Measurements from ENCODE around the gene EN1. TPM values are rescaled to one million over a fixed set of nuclear protein-coding genes. Genes with fewer than 3 reads are reported as not detected.

The EN1 gene
- total and polyA plus RNA-seq, 3 experiments from 2014 or later = not detected

- H3K4me1 ChIP-seq (ENCODE audit: insufficient read depth, low read length) = no peaks in the 10 kb centered on the region
- Mint-ChIP-seq H3K27ac (no peak overlapping the region), H3K4me3 (no peak overlapping the region), H3K9me3 (peaks cover 0 to 3% (median 0%) of the 10 kb centered on the region in 5 donors), H3K27me3 (peaks cover 29 to 73% of the 10 kb centered on the region in 2 donors), H3K4me1 (no peaks in the 10 kb centered on the region), H3K36me3 (no peaks in the 10 kb centered on the region)
- CTCF ChIA-PET = no interaction called here
- no peaks in the 10 kb centered on the region for H3K9me3 ChIP-seq (ENCODE audit: low read length)
- H3K27me3 ChIP-seq (ENCODE audit: insufficient read depth, low read length, poor library complexity, severe bottlenecking) = peaks cover 3% of the 10 kb centered on the region
- no peak for DNase-seq
- POLR2A ChIA-PET = no interaction called here
- no peak overlapping the region for H3K4me3 ChIP-seq (ENCODE audit: low read length)
- no peaks in the 10 kb centered on the region for H3K36me3 ChIP-seq (ENCODE audit: insufficient read depth, low read length)
- H3K27ac ChIP-seq (ENCODE audit: low read depth, low read length) = no peak overlapping the region
These were observed 30.8 kb downstream of the EN1 start for GRCh38 chr2:118816669-118817068.

- ChIA-PET CTCF (interaction anchor here (0.6 kb wide), 1 partner anchor 511 kb away, joined by 3 read pairs; no protein-coding TSS in a partner anchor), POLR2A (no interaction called here)
- Mint-ChIP-seq H3K27me3 (peaks cover 34 to 72% of the 10 kb centered on the region in 2 donors), H3K9me3 (peaks cover 0 to 3% (median 0%) of the 10 kb centered on the region in 5 donors), H3K27ac (no peak overlapping the region), H3K4me3 (no peak overlapping the region), H3K4me1 (no peaks in the 10 kb centered on the region), H3K36me3 (no peaks in the 10 kb centered on the region)
- no peak overlapping the region for H3K27ac ChIP-seq (ENCODE audit: low read depth, low read length)
- no peak overlapping the region for H3K4me3 ChIP-seq (ENCODE audit: low read length)
- H3K9me3 ChIP-seq (ENCODE audit: low read length) = no peaks in the 10 kb centered on the region
- H3K27me3 ChIP-seq (ENCODE audit: insufficient read depth, low read length, poor library complexity, severe bottlenecking) = peaks cover 3% of the 10 kb centered on the region
- H3K4me1 ChIP-seq (ENCODE audit: insufficient read depth, low read length) = no peaks in the 10 kb centered on the region
- H3K36me3 ChIP-seq (ENCODE audit: insufficient read depth, low read length) = no peaks in the 10 kb centered on the region
- no peak for DNase-seq
These were observed 31.7 kb downstream of the EN1 start for GRCh38 chr2:118815731-118816130.

DNA sequence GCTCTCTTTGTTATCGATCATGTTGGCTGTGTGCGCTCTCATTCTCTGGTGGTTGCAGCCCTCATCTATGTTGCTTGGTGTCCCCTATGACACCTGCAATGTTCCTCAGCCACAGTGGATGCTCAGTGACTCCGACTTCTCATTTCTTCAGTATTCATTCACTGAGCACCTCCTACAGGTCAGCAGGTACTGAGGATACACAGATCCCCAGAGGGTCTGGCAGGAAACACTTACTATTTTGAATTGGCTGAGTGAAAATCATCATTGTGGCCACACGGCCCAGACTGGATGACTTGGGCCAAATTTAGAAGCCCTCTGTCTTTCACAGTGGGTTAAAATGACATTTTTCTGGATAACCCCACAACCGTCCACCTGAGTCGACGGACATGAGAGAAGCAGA is 32.1 kb downstream of the EN1 start:
- no peaks in the 10 kb centered on the region for H3K36me3 ChIP-seq (ENCODE audit: insufficient read depth, low read length)
- CTCF ChIA-PET = no interaction called here

GRCh38 chr2:118814368-118814767 is 33.1 kb downstream of the EN1 start:
- Mint-ChIP-seq H3K27me3 (peaks cover 35 to 73% of the 10 kb centered on the region in 2 donors), H3K36me3 (no peaks in the 10 kb centered on the region), H3K9me3 (peaks cover 0 to 3% (median 0%) of the 10 kb centered on the region in 5 donors), H3K4me3 (no peak overlapping the region), H3K27ac (no peak overlapping the region), H3K4me1 (no peaks in the 10 kb centered on the region)
- Histone ChIP-seq H3K27ac (ENCODE audit: low read depth, low read length) (no peak overlapping the region), H3K4me3 (ENCODE audit: low read length) (no peak overlapping the region), H3K9me3 (ENCODE audit: low read length) (no peaks in the 10 kb centered on the region), H3K27me3 (ENCODE audit: insufficient read depth, low read length, poor library complexity, severe bottlenecking) (peaks cover 3% of the 10 kb centered on the region), H3K4me1 (ENCODE audit: insufficient read depth, low read length) (no peaks in the 10 kb centered on the region), H3K36me3 (ENCODE audit: insufficient read depth, low read length) (no peaks in the 10 kb centered on the region)
- DNase-seq = no peak
- ChIA-PET POLR2A (no interaction called here), CTCF (no interaction called here)

More for the DNA sequence above, 32.1 kb downstream of the EN1 start:
- Histone ChIP-seq H3K27me3 (ENCODE audit: insufficient read depth, low read length, poor library complexity, severe bottlenecking) (peaks cover 3% of the 10 kb centered on the region), H3K4me3 (ENCODE audit: low read length) (no peak overlapping the region), H3K4me1 (ENCODE audit: insufficient read depth, low read length) (no peaks in the 10 kb centered on the region), H3K9me3 (ENCODE audit: low read length) (no peaks in the 10 kb centered on the region), H3K27ac (ENCODE audit: low read depth, low read length) (no peak overlapping the region)
- no peak for DNase-seq
- H3K27ac Mint-ChIP-seq = no peak overlapping the region
- H3K4me3 Mint-ChIP-seq = no peak overlapping the region
- peaks cover 0 to 3% (median 0%) of the 10 kb centered on the region in 5 donors for H3K9me3 Mint-ChIP-seq
- H3K36me3 Mint-ChIP-seq = no peaks in the 10 kb centered on the region
- POLR2A ChIA-PET = no interaction called here
- H3K27me3 Mint-ChIP-seq = peaks cover 37 to 71% of the 10 kb centered on the region in 2 donors
- no peaks in the 10 kb centered on the region for H3K4me1 Mint-ChIP-seq

- H3K4me3 Mint-ChIP-seq = no peak overlapping the region
- H3K9me3 Mint-ChIP-seq = peaks cover 0 to 3% (median 0%) of the 10 kb centered on the region in 5 donors
- peaks cover 38 to 72% of the 10 kb centered on the region in 2 donors for H3K27me3 Mint-ChIP-seq
- DNase-seq = no peak
- H3K4me1 ChIP-seq (ENCODE audit: insufficient read depth, low read length) = no peaks in the 10 kb centered on the region
- no peaks in the 10 kb centered on the region for H3K36me3 Mint-ChIP-seq
- H3K9me3 ChIP-seq (ENCODE audit: low read length) = no peaks in the 10 kb centered on the region
- ChIA-PET POLR2A (no interaction called here), CTCF (no interaction called here)
- peaks cover 3% of the 10 kb centered on the region for H3K27me3 ChIP-seq (ENCODE audit: insufficient read depth, low read length, poor library complexity, severe bottlenecking)
- no peak overlapping the region for H3K27ac Mint-ChIP-seq
- H3K4me1 Mint-ChIP-seq = peaks cover 0 to 2% (median 0%) of the 10 kb centered on the region in 3 donors
- no peak overlapping the region for H3K4me3 ChIP-seq (ENCODE audit: low read length)
- H3K36me3 ChIP-seq (ENCODE audit: insufficient read depth, low read length) = no peaks in the 10 kb centered on the region
- H3K27ac ChIP-seq (ENCODE audit: low read depth, low read length) = no peak overlapping the region
These were observed 33.7 kb downstream of the EN1 start for GRCh38 chr2:118813601-118814339.

DNA sequence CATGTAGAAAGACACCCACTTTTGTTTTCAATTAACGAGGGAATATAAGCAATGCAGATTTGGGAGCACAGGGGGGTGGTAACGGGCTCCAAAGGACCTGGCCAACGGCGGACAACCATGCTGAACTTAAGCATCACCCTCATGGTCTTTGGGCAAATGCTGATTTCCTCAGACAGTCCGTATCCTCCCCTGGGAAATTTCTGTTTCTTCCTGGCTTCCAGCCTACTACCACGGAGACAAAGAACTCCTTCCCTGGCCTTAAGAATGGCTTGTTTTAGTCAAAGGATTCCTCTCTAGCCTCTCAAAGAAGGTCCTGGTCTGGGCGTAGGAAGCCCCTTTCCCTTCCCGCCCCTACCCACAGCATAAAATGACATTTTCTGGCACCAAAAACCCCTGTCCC is 34.3 kb downstream of the EN1 start:
- Mint-ChIP-seq H3K36me3 (no peaks in the 10 kb centered on the region), H3K4me1 (peaks cover under 1 to 5% (median 2%) of the 10 kb centered on the region in 3 donors), H3K27me3 (peaks cover 41 to 69% of the 10 kb centered on the region in 2 donors), H3K4me3 (no peak overlapping the region), H3K9me3 (peaks cover 0 to 3% (median 0%) of the 10 kb centered on the region in 5 donors), H3K27ac (no peak overlapping the region)
- no peak overlapping the region for H3K4me3 ChIP-seq (ENCODE audit: low read length)
- H3K9me3 ChIP-seq (ENCODE audit: low read length) = no peaks in the 10 kb centered on the region
- no peaks in the 10 kb centered on the region for H3K4me1 ChIP-seq (ENCODE audit: insufficient read depth, low read length)
- no peak overlapping the region for H3K27ac ChIP-seq (ENCODE audit: low read depth, low read length)
- CTCF ChIA-PET = no interaction called here
- H3K27me3 ChIP-seq (ENCODE audit: insufficient read depth, low read length, poor library complexity, severe bottlenecking) = peaks cover 3% of the 10 kb centered on the region
- DNase-seq = no peak
- POLR2A ChIA-PET = no interaction called here
- H3K36me3 ChIP-seq (ENCODE audit: insufficient read depth, low read length) = no peaks in the 10 kb centered on the region

GRCh38 chr2:118812552-118812951 is 34.9 kb downstream of the EN1 start:
- Histone ChIP-seq H3K27ac (ENCODE audit: low read depth, low read length) (no peak overlapping the region), H3K27me3 (ENCODE audit: insufficient read depth, low read length, poor library complexity, severe bottlenecking) (peaks cover 3% of the 10 kb centered on the region), H3K4me1 (ENCODE audit: insufficient read depth, low read length) (no peaks in the 10 kb centered on the region), H3K36me3 (ENCODE audit: insufficient read depth, low read length) (no peaks in the 10 kb centered on the region), H3K4me3 (ENCODE audit: low read length) (no peak overlapping the region), H3K9me3 (ENCODE audit: low read length) (no peaks in the 10 kb centered on the region)
- H3K4me1 Mint-ChIP-seq = peaks cover 2 to 7% (median 6%) of the 10 kb centered on the region in 3 donors
- H3K27me3 Mint-ChIP-seq = peaks cover 43 to 69% of the 10 kb centered on the region in 2 donors
- no peak for DNase-seq
- ChIA-PET POLR2A (no interaction called here), CTCF (no interaction called here)
- H3K9me3 Mint-ChIP-seq = peaks cover 0 to 4% (median 0%) of the 10 kb centered on the region in 5 donors
- H3K27ac Mint-ChIP-seq = no peak overlapping the region
- no peak overlapping the region for H3K4me3 Mint-ChIP-seq
- H3K36me3 Mint-ChIP-seq = no peaks in the 10 kb centered on the region

DNA sequence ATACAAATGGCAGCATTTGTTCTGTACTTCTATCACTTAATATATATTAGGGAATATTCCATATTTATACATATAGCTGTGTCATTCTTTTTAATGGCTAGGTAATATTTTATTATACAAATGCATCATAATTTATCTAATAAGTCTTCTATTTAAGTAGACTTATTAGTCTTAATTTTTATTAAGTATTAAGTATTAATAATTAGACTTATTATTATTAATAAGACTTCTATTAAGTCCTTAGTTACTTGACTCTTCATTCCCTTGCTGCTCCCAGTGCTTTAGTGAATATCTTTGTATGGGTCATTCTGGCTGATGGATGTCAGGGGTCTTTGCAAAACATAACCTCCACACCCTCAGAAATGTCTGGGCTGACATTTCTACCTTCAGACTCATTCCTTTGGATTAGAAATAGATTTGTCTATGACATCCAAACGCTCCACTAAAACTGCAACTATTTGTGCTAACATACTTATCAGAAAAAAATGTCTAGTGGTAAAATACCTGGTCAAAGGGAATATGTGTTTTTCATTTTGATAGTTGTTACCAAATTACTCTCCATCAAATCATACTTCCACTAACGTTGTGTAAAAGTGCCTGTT is 35.8 kb downstream of the EN1 start:
- Histone ChIP-seq H3K4me3 (ENCODE audit: low read length) (no peak overlapping the region), H3K27me3 (ENCODE audit: insufficient read depth, low read length, poor library complexity, severe bottlenecking) (peaks cover 3% of the 10 kb centered on the region), H3K4me1 (ENCODE audit: insufficient read depth, low read length) (no peaks in the 10 kb centered on the region), H3K9me3 (ENCODE audit: low read length) (no peaks in the 10 kb centered on the region), H3K36me3 (ENCODE audit: insufficient read depth, low read length) (no peaks in the 10 kb centered on the region), H3K27ac (ENCODE audit: low read depth, low read length) (no peak overlapping the region)
- Mint-ChIP-seq H3K9me3 (peaks cover 0 to 7% (median 0%) of the 10 kb centered on the region in 5 donors), H3K4me3 (no peak overlapping the region), H3K27ac (no peak overlapping the region), H3K4me1 (peaks cover 2 to 7% (median 6%) of the 10 kb centered on the region in 3 donors), H3K27me3 (peaks cover 41 to 69% of the 10 kb centered on the region in 2 donors), H3K36me3 (no peaks in the 10 kb centered on the region)
- ChIA-PET CTCF (no interaction called here), POLR2A (no interaction called here)
- DNase-seq = no peak
